Prostate gland (tissue), 1 donor: ENCODE data around the gene SAXO1.

Experiments used
- POLR2A ChIP-seq: fragments of 450-650 bp; IDR thresholded peaks from one replicate; pipeline ENCODE4 v1.6.1; 2016; ENCODE audit warnings: antibody characterized with exemption, mild to moderate bottlenecking
- POLR2AphosphoS5 ChIP-seq: sonication (generic); formaldehyde crosslinking; IDR thresholded peaks from one replicate; pipeline ENCODE4 v1.6.1; 2017; ENCODE audit warnings: antibody characterized with exemption

GRCh38 chr9:18893046-18893445, 140.0 kb downstream of the SAXO1 start:
- TF ChIP-seq POLR2A, result no peak
- no peak for TF ChIP-seq POLR2AphosphoS5
